GM19324 (cell line): ENCODE data around the gene MC3R.

Experiments used
- ATAC-seq: cut with Tn5 transposase; IDR thresholded peaks from one replicate; pipeline ENCODE4 v1.9.1; 2021; ENCODE audit warnings: mild to moderate bottlenecking, moderate library complexity; ENCODE audit not compliant: unreplicated experiment, low FRiP score

Gene MC3R

GRCh38 chr20:56249244-56249955, 868 bp downstream of the MC3R start:
- ATAC-seq, result no peak

GRCh38 chr20:56249956-56250355, 1.4 kb downstream of the MC3R start:
- no peak for ATAC-seq

- no peak for ATAC-seq
Measured at GRCh38 chr20:56257604-56258003, 9.1 kb downstream of the MC3R start.

GRCh38 chr20:56259948-56260347, 11.4 kb downstream of the MC3R start:
- no peak for ATAC-seq

GRCh38 chr20:56268536-56268935, 20.0 kb downstream of the MC3R start:
- no peak for ATAC-seq

- ATAC-seq, result no peak
Measured at GRCh38 chr20:56271974-56272373, 23.4 kb downstream of the MC3R start.

GRCh38 chr20:56273491-56273890, 25.0 kb downstream of the MC3R start:
- ATAC-seq, result no peak

- no peak for ATAC-seq
Measured at GRCh38 chr20:56274156-56274555, 25.6 kb downstream of the MC3R start.

- no peak for ATAC-seq
Measured at GRCh38 chr20:56278196-56278595, 29.7 kb downstream of the MC3R start.

GRCh38 chr20:56285496-56285895, 37.0 kb downstream of the MC3R start:
- ATAC-seq, result no peak

- ATAC-seq, result no peak
Measured at GRCh38 chr20:56289652-56290051, 41.1 kb downstream of the MC3R start.

- ATAC-seq, result no peak
Measured at GRCh38 chr20:56299362-56299761, 50.8 kb downstream of the MC3R start.
